Measurements from ENCODE around the gene AOX1.
"Not testable (repeated sequence)": the region's sequence is repeated elsewhere in the genome, so short reads cannot be mapped to it uniquely, and the experiment has no call there.

The AOX1 gene

DNA sequence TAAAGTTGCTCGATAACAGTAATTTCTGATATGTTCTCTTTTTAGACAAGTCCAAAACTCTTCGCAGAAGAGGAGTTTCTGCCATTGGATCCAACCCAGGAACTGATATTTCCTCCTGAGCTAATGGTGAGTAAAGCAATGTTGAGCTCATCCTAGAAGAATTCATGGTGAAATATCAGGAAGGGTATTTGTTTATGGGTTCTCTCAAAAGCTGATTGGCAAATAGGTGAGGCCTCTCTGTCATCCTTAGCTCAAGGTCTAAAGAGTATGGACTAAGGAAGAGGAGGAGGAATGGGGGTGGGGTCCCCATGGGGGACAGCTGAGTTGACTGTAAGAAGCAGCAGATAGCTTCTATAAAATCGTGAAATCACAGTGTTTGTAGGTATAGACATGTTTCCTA, 18.2 kb downstream of the AOX1 start:
- no peak for DNase-seq

DNA sequence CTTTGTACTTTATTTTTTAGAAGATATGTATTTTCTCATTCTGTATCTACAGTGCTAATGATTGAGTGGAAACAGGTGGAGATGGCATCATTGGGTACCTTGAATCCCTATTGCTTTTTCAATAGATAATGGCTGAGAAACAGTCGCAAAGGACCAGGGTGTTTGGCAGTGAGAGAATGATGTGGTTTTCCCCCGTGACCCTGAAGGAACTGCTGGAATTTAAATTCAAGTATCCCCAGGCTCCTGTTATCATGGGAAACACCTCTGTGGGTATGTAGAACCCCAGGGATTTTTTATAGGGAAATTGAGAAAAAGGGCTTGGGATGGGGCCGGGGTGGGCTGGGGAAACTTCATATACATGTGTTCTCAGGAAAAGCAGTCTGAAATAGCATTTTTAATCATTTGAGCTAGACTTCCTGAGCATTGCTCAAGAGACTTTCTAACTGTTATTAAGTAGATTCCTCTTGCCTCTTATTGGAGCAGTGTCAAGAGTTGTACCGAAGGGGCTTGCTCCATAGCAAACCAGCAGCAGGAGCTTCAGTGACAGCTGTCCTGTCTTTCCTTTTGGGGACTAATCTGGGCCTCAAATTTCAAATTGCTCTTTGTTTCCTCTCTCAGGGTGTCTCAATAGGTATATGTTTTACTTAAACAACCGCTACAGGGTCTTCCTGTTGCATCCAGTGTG, 18.9 kb downstream of the AOX1 start:
- no peak for DNase-seq

DNA sequence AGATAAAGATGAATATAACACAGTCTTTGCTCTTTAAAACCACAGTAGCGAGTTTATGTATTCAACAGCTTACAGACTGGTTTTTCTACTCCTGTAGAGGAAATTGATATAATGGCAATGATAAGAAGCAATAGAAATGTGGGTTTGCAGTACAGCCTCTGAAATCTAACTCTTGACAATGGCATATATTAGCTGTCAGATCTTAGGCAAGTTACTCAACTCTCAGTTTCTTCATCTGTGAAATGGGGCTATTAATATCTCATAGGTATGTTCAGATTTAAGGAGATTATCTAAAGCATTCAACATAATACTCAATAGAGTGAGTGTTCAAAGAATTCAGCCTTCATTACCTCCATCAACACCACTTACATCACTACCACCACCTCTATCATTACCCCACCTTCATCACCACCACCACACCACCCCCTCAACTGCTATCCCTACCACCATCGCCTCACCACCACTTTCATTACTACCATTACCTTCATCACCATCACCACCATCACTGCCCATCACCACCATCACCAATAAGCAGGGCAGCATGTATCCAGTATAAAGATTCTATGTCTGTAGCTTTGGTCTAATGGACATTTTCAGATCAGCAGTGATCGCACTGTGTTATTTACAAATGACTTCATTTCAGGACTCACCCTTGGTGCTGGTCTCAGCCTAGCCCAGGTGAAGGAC, 22.7 kb downstream of the AOX1 start:
- no peak for DNase-seq

DNA sequence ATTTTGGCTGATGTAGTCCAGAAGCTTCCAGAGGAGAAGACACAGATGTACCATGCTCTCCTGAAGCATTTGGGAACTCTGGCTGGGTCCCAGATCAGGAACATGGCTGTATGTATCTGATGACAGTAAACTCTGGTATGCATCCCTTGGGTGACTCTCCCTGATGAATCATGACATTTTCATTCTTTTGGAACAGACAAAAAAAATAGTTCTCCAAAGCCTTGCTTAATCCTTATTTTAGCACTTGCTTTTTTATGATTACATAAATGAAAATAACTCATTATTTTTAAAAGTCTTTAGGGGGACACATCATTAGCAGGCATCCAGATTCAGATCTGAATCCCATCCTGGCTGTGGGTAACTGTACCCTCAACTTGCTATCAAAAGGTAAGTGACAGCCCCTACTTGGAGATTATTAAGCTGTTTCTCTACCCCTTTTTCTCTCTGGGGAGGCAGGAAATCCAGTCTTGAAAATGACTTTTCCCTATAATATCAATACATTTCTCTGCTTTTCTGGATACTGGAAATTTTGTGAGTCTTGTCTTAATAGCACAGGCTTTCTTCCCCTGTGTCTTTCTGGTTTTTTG, 23.3 kb downstream of the AOX1 start:
- DNase-seq, result no peak

DNA sequence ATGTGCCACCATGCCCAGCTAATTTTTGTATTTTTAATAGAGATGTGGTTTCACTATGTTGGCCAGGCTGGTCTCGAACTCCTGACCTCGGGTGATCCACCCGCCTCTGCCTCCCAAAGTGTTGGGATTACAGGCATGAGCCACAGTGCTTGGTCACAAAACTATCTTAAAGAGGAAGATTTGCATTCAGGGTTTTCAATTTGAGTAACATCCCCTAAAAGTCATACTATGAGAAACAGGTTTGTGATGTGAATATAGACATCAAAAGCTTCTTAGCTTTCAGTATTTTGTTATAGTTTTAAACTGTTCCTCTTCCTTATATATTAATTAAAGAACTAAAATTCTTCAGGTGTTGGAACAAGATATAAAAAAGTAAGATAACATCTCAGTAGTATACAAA, 24.4 kb downstream of the AOX1 start:
- DNase-seq, result not testable (repeated sequence)

DNA sequence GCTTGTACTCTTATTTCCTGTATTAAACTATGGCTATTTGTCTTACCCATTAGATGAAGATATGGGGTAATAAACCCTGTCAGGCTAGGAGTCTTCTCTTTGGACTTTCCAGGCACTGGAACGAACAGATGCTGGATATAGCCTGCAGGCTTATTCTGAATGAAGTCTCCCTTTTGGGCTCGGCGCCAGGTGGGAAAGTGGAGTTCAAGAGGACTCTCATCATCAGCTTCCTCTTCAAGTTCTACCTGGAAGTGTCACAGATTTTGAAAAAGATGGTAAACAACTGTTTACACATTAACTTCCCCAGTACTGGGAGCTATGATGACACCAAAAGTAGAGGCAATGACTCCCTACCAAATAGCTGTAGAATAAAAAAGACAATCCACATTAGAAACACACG, 27.9 kb downstream of the AOX1 start:
- DNase-seq, result no peak

DNA sequence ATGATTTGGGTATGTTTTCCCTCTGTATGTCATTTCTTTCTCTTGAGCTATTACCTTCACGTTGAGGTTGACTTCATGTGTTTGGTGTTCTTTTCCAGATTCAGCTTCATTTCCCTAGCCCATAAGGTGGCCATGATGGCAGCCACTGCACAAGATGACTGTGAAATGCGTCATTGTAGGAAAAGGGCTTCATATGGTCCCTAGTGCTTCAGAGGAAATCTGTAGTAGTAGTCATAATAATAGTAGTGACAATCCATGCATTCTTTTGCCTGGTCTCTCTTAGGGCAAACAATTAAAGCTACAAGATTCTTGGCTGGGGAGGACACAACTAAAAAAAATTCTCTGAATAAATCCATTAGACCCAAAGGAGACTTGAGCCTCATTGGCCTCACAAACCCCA, 28.4 kb downstream of the AOX1 start:
- DNase-seq, result no peak

DNA sequence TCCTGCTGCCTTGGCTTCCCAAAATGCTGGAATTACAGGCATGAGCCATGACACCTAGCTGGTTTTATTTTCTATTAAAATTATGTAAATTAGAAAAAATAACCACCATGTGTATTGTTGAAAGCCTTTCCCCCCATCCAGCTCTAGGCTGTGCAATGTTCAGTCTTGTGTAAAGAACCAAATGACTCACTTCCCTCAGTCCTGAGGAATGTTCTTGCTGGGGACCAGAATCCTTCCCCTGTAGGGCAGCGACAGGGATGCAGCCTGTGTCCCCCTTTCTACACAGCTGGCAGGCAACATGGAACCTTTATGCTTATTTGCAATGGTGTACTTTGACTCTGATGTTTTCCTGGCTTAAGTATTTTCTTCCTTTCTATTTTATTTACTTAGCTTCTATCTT, 29.4 kb downstream of the AOX1 start:
- no peak for DNase-seq

DNA sequence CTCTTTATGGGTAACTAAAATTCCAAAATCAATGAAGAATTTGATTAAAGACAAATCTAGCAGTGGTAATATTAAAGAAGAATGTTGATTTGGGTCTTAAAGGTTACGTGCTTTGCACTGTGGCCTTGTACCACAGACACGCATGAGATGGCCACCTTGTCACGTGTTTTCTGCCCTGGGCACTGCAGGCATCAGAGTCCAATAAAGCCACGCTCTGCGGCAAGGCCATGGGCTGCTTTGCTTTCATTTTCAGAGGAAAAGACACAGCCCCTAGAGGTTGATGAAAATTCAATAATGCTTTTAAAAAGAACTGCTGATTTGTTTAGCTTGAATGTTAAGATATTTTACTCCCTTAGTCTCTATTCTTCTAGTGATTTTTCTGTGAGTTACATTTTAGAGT, 30.4 kb downstream of the AOX1 start:
- DNase-seq, result no peak

DNA sequence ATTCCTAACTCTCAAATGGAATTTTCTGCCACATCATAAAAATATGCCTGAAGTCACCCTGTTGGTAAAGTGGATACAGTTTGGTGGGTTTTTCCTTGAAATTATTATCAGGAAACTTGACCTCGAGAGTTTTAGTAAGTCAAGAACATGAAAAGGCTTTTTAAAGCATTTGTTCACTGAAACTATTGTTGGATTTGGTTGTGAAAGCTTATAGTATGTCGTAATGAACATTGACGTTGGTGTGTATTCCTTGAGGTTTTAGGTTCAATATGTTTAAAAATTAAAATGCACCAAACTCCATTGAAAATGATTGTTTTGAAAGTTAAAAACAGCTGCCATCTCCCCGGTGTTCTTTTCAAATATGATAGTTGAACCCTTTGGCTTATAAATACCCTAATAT, 30.8 kb downstream of the AOX1 start:
- no peak for DNase-seq

DNA sequence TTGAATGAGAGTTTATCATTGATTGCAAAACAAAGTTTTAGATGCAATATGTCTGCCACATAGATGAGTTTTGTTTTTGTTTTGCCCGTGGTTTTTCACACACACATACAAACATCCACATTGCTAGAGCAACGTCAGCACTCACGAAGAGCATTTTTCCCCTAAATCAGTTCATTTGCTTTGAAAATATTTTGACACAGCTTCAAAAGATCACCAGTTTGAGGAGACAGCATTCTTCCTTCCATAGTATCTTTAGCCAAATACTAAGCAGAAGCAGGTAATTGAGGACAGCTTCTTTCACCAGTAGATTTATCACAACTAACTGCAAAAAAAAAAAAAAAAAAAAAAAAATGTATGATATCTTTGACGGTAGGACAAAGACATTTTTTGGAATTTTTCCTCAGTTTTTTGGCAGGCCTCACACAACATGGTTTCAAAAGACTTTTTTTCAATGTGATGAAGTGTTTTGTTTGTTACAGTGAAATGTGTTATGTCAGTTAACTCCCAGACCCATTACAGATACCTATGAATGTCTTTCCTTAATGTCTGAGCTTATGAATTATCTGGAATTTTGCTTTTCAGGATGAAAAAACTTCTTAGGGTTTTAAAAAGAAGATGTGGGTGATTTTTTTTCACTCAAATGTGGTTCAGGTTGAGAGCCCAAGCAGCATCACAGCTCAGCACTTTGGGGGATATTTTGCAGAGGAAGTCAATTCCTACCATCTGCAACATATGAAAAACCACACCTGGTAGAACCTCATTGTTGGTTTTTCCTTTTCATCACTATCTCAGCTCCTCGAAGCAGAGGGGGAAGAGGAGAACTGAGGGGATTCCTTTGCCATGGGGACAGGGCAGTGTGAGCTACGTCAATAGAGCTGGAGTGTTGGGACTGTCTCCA, 31.6 kb downstream of the AOX1 start:
- no peak for DNase-seq

DNA sequence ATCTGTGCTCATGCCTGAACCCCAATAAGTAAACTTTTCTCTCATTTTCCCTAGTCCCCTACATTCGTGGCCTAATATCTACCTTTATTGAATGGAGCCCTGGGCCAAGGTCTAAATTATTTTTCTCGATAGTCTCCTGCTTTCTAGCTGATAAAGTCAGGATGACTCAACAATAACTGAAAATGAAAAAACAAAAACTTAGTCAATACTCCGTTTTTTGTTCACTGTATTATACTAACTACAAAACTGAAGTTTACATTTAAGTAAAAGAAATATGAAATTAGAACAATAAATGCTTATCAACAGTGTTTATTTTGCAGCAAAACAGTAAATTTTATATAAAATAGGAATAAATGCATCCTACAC, 32.2 kb downstream of the AOX1 start:
- no peak for DNase-seq

DNA sequence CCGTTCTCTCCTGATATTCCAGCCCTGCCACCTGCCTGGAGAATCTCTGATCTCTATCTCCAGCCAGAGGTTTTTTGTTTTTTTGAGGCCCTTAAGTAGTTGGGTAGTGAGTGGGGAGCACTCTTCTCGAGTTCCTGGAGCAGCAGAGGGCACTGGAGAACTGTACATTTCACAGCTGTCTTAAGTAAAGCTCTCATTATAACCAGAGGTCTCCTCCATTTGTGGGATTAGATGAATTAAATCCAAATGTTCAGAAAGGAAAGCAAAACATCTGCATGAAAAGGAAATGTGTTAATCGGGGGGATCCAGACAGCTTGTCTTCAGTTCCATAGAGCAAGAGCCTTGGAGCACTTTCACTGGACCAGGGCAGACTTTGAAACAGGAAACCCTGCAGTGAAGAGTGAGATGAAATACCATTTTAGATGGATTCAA, 32.8 kb downstream of the AOX1 start:
- DNase-seq, result no peak

DNA sequence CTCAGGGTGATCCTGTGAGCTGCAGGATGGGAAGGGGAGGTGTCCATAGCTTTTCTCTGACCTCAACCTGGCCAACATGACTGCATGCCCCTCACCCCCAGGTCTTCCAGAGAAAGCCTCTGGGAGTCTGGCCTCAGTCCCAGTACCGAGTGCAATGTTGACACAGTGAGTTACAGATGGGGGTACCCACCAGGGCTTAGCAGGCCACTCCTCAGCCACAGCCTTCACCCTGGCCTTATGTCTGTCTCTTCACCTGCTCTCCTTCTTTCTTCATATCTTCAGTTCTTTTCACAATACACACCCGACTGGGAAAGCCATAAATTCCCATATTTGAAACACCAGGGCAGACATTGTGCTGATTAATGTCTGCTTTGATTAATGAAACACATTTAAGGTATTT, 33.5 kb downstream of the AOX1 start:
- DNase-seq, result no peak

DNA sequence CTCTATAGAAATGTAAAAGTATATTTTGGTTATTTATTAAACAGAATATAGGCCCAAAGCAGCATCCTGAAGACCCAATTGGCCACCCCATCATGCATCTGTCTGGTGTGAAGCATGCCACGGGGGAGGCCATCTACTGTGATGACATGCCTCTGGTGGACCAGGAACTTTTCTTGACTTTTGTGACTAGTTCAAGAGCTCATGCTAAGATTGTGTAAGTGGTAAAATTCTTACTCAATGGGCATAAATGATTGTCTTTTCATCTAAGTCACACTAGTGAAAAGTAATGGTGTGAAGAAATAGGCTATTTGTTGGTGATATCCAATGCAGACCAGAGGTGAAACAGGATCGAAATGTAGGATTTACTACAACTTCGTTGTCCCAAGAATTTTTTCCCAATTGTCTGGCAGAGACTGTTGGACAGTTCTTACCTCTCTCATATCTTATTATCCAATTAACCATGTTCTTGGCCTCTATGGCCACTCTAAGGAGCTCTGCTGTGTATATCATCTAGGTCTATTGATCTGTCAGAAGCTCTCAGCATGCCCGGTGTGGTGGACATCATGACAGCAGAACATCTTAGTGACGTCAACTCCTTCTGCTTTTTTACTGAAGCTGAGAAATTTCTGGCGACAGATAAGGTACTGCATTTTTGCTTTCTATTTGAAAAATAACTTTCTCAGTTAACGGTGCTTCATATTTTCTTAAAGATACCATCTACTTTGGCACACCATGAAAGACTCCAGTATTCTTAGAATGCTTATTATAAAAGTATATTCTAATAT, 35.0 kb downstream of the AOX1 start:
- no peak for DNase-seq

DNA sequence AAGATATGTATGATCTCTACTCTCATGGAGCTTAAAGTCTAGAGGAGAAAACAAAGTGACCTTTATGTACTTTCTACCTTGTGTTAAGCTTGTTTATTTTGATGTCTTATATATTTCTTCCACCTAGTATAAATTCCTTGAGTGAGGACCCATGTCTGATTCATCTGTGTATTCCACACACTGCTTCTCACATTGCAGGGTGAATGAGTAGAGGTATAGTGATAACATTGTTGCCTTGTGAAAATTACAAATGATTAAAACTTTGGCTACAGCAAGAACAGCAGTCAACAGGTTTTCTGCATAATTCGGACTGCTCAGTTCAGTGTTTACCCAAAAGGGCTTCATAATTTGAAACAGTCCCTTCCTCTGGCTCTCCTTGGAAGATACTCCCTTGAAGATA, 36.3 kb downstream of the AOX1 start:
- DNase-seq, result no peak

DNA sequence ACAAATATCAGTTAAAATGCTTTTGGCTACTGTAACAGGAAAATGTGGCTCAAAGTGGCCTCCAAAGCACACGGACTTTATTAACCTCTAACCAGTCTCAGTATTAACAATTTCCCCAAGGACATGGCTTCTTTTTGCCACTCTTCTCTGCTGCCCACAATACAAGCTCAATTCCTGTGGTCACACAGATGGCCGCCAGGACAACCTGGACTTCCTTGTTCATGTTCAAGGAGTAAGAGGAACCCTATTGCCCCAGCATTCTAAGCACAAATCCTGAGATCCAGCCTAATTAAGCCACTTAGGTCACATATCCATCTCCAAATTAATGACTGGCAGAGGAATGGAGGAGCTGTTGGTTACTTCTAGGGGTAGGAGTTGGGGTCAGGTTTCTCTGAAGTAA, 38.2 kb downstream of the AOX1 start:
- DNase-seq, result no peak

DNA sequence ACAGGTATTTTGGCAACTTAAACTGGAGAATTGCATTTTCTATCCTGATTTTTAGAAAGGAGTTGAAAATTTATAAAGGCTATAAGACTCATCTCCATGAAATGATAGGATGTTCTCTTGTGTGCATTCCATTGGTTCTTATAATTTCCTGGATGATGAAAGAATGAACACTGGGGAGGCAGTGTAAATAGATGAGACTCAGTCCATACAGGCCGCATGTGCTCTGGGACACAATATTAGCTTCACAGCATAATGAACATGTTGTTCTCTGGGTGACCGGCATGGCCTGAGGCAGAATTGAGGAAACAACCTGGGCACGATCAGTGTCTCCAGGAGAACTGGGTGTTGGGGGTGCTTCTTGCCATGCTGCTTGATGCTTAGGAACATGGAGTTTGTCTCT, 38.8 kb downstream of the AOX1 start:
- DNase-seq, result no peak

DNA sequence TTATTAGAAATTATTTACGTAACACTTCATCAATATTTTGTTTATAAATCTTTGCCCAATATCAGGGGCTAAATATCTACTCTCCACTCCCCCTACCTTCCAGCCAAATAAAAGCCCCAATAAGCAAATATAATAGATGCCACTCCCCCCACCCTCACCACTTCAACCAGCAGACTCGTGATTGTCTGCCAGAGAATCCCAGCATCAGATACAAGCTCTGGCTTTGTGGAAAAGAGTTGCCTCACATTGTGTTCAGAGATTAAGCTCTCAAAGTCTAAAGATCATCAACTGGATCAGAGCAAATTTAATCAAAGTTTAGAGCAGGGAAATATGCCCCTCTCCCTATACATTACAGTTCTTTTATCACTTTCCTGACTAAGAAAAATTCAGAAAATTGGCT, 39.5 kb downstream of the AOX1 start:
- DNase-seq, result no peak

DNA sequence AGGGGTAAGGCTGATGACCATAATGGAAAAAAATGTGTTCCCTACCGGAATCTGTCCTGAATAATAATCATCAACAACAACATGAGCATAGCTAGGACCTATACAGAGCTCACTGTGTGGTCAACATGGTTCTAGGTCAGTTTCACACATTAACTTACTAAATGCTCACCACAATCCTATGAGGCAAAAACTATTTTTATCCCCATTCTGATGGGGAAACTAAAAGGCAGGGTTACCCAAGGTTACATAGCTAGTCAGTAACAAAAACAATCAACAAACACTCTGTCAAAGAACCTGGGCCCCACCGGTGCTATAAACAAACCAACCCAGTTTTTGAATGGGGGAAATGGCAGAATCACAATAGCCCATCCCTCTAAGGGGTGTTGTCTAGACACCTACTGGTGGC, 40.1 kb downstream of the AOX1 start:
- no peak for DNase-seq

DNA sequence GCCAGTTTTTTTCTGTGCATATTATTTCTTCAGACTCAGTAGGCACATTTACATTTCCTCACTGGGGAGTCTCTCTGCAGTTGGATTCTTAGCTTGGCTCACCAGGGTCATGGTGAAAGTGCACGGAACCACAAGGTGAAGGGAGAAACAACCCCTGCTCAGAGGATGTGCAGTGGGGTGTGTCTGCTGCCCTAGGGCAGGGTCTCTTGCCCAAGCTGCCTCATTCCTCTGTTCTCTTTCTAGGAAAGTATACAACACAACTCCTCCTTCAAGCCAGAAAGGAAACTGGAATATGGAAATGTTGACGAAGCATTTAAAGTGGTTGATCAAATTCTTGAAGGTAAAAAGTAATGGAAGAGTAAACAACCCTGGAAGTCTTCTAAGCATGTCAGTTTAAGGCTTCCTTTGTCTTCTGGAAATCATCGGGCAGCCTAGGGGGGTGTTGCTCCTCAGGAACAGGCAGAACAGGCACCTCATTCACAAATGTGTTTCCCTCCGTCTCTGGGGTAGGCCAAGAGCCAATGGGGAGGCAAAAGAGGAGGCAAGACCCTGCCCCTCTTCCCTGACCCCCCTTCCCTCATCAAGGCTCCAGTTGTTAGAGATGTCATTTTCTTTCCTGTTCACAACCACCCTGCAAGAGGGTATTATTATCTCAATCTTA, 41.4 kb downstream of the AOX1 start:
- DNase-seq, result no peak

DNA sequence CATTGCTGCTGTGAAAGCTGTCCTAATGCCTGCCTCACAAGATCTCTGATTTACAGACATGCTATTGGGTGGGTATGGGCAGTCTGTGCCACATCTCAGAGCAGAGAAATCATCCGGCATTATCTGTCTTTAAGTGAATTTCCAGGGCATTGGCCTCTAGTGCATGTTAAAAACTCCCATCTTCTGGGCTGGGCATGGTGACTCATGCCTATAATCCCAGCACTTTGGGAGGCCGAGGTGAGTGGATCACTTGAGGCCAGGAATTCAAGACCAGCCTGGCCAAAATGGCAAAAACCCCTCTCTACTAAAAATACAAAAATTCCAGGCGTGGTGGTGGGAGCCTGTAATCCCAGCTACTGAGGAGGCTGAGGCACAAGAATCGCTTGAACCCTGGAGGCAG, 42.6 kb downstream of the AOX1 start:
- DNase-seq, result not testable (repeated sequence)

Data from effector CD8-positive, alpha-beta T cell (primary cell).